Stimulated activated naive CD8-positive, alpha-beta T cell treated with anti-CD3 and anti-CD28 coated beads, Interleukin-15, Interleukin-2, amounts not matched to agents 100 ng/mL and 50 ng/mL, for 24 hours (primary cell): ENCODE measurements around the gene ATP6AP2.
"Not testable (repeated sequence)": the region's sequence is repeated elsewhere in the genome, so short reads cannot be mapped to it uniquely, and the experiment has no call there.

ENCODE experiments used
- H3K27ac Mint-ChIP-seq: one replicate; pipeline ENCODE4 v1.8.0; 2021; ENCODE audit warnings: mild to moderate bottlenecking, mixed read lengths
- H3K27me3 Mint-ChIP-seq: one replicate; pipeline ENCODE4 v1.8.0; 2021; ENCODE audit warnings: mixed read lengths
- H3K36me3 Mint-ChIP-seq: one replicate; pipeline ENCODE4 v1.8.0; 2021; ENCODE audit warnings: low read depth, mixed read lengths
- H3K4me1 Mint-ChIP-seq: one replicate; pipeline ENCODE4 v1.8.0; 2021; ENCODE audit warnings: low read depth, mixed read lengths
- H3K4me3 Mint-ChIP-seq: one replicate; pipeline ENCODE4 v1.8.0; 2021; ENCODE audit warnings: mild to moderate bottlenecking, mixed read lengths
- H3K9me3 Mint-ChIP-seq: one replicate; pipeline ENCODE4 v1.8.0; 2021; ENCODE audit warnings: mixed read lengths

ATP6AP2 gene

DNA sequence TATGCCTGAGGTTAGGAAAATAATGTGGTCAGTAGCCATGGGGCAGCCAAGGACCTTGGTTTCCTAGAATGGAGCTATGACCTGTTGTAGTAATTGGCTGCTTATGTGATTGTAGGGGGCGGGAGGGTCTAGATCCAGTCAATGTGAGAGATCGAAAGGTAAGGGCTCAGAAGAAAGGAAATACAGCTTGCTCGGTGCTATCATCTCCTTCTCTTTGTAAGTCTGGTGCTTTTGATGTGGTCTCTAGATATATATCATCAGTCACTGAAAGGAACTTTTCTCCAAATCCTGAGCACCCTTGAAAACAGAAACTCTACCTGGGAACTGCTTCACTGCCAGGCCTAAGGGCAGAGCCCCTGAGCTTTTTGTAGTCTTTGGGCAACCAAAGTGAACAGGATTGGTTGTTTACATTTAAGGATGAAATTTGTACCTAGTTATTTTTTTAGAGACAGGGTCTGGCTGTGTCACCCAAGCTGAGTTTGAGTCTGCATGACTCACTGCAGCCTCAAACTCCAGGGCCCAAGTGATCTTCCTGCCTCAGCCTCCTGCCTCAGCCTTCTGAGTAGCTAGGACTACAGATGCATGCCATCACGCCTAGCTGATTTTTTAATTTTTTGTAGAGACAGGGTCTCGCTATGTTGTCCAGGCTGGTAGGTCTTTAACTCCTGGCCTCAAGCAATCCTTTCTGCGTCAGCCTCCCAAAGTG is 9.0 kb downstream of the ATP6AP2 start:
- H3K27me3 Mint-ChIP-seq, result not testable (repeated sequence)

DNA sequence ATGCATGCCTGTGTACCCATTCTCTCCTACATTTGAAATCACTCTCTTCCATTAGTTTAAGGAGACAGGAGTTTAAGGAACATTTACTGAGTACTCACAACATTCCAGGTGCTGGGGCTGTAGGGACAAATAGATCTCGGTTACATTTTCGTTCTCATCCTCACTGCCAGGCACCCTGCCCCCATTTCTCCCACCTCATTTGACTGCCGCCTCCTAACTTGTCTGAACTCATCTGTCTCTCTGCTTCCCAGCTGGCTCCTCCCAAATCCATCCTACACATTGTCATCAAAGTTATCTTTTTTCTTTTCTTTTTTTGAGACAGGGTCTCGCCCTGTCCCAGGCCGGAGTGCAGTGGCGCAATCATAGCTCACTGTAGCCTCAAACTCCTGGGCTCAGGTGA is 22.7 kb downstream of the ATP6AP2 start:
- no peaks in the 10 kb centered on the region for H3K27me3 Mint-ChIP-seq
- peaks cover 40% of the 10 kb centered on the region for H3K36me3 Mint-ChIP-seq
- H3K4me1 Mint-ChIP-seq, result no peaks in the 10 kb centered on the region
- no peak overlapping the region for H3K4me3 Mint-ChIP-seq
- no peaks in the 10 kb centered on the region for H3K9me3 Mint-ChIP-seq
- H3K27ac Mint-ChIP-seq, result no peak overlapping the region

More for the DNA sequence above, 9.0 kb downstream of the ATP6AP2 start:
- H3K27ac Mint-ChIP-seq, result peak overlapping the region; percentile 26
- H3K36me3 Mint-ChIP-seq, result peaks cover 27% of the 10 kb centered on the region
- not testable (repeated sequence) for H3K9me3 Mint-ChIP-seq, H3K4me3 Mint-ChIP-seq
- H3K4me1 Mint-ChIP-seq, result peaks cover 42% of the 10 kb centered on the region

DNA sequence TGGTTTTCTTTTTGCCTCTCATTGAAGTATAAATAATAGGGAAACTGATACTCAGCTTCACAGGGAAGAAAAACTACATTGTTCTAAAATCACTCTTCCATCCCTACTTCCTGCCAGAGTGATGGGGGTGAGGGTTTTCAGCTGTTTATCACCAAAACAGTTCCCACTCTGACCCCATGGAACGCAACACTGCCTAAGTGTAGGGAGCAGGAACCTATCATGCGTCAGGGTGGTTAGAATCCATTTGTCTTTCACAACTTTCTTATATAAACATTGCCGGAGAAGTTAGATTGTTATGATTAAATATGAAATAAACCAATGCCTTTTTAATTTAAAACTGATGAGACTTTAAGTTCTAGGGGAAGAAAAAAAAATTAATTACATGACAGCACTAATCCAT is 26.6 kb downstream of the ATP6AP2 start:
- H3K27me3 Mint-ChIP-seq, result no peaks in the 10 kb centered on the region
- no peak overlapping the region for H3K27ac Mint-ChIP-seq
- H3K36me3 Mint-ChIP-seq, result peaks cover 14% of the 10 kb centered on the region
- H3K4me3 Mint-ChIP-seq, result no peak overlapping the region
- no peaks in the 10 kb centered on the region for H3K4me1 Mint-ChIP-seq
- H3K9me3 Mint-ChIP-seq, result no peaks in the 10 kb centered on the region

DNA sequence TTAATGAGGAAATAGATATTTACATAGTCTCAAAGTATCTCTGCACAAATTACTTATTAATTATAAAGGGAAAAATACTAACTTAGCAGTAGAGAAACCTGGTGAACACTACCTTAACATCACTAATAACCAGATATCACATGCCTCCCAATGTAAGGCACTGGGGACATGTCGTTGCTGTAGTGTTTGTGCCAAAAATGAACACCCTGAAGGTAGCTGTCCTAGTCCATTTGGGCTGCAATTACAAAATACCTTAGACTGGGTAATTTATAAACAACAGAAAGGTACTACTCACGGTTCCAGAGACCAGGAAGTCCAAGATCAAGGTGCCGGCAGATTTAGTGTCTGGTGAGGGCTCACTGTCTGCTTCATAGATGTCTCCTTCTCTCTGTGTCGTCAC is 31.7 kb downstream of the ATP6AP2 start:
- Mint-ChIP-seq H3K9me3 (no peaks in the 10 kb centered on the region), H3K27me3 (no peaks in the 10 kb centered on the region), H3K4me1 (no peaks in the 10 kb centered on the region), H3K4me3 (no peak overlapping the region), H3K36me3 (no peaks in the 10 kb centered on the region), H3K27ac (no peak overlapping the region)

DNA sequence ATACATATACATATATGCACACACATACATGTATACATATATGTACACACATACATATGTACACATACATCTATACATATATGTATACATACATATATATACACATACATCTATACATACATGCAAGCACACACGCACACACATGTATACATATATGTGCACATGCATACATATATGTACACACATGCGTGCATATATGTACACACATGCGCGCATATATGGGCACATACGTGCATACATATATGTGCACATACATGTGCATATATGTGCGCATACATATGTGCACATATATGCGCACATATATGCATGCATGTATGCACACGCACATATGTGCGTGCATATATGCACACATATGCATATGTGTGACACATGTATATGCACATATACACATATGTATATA is 35.2 kb downstream of the ATP6AP2 start:
- Mint-ChIP-seq H3K4me3 (no peak overlapping the region), H3K27ac (no peak overlapping the region), H3K36me3 (no peaks in the 10 kb centered on the region), H3K27me3 (no peaks in the 10 kb centered on the region), H3K9me3 (no peaks in the 10 kb centered on the region), H3K4me1 (no peaks in the 10 kb centered on the region)

DNA sequence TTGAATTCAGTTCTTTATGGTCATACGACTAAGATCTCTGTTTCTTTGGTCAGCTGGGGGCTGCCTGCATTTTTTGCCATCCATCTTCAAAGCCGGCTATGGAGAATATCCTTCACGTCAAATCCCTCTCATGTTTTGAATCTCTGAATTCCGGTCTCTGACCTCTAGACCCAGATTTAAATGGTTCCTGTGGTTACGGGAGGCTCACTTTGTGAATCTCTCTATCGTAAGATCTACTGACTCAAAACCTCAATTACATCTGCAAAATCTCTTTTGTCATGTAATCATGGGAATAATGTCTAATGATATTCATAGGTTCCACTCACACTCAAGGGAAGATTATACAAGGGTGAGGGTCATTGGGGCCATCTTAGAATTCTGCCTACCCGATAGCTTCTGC is 36.8 kb downstream of the ATP6AP2 start:
- Mint-ChIP-seq H3K36me3 (no peaks in the 10 kb centered on the region), H3K9me3 (no peaks in the 10 kb centered on the region), H3K4me1 (no peaks in the 10 kb centered on the region), H3K27me3 (no peaks in the 10 kb centered on the region), H3K4me3 (no peak overlapping the region), H3K27ac (no peak overlapping the region)

DNA sequence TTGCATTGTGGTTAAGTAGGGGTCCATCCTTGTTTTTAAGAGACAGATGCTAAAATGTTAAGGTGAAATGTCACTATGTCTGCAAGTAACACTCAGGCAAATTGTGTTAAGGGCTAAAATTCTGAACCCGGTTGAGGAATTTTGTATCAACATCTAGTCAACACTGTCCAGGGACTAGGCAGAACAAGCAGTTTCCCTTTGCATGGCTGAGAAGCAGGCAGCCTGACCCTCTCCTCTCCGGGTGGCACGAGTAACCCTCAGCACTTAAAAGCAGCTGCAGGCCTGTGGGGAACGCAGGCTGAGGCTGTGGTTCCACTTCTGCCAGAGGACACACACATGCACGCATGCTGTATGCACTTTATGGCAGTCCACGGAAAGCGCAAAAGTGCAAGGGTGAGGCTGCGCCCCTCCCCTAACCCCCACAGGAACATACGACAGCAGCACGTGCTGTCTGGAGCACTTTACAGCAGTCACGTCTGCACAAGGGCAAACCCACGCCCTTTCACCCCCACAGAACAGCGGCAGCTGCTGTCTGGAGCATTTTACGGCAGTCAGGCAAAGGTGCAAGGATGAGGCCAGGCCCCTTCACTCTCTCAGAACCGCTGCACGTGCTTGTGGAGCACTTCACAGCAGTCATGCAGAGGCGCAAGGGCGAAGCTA is 41.8 kb downstream of the ATP6AP2 start:
- peaks cover 7% of the 10 kb centered on the region for H3K36me3 Mint-ChIP-seq
- no peaks in the 10 kb centered on the region for H3K9me3 Mint-ChIP-seq

DNA sequence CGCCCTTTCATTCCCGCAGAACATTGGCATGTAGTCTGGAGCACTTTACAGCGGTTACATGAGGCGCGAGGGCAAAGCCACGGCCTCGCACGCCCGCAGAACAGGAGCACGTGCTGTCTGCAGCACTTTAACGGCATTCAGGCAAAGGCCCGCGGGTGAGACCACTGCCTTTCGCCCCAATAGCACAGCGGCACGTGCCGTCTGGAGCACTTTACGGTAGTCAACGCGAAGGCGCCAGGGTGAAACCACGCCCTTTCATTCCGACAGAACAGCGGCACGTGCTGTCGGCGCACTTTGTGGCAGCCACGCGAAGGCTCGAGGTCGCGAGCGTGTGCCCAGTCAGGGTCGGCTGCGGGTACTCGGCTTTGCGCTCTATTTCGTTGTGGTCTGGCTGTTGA is 42.4 kb downstream of the ATP6AP2 start, which contains the start of gene MPC1L:
MPC1L (plus strand) TSS at position 290 of the 398 bp plus-strand sequence. CDS start 138 bp downstream, outside the sequence.
- Mint-ChIP-seq H3K4me1 (no peaks in the 10 kb centered on the region), H3K4me3 (no peak within 1 kb of the TSS), H3K27ac (no peak within 1 kb of the TSS), H3K36me3 (peaks cover 12% of the 10 kb centered on the region), H3K9me3 (no peaks in the 10 kb centered on the region), H3K27me3 (no peaks in the 10 kb centered on the region)

More for the DNA sequence above, 41.8 kb downstream of the ATP6AP2 start:
- H3K27me3 Mint-ChIP-seq, result no peaks in the 10 kb centered on the region
- no peak overlapping the region for H3K27ac Mint-ChIP-seq
- H3K4me3 Mint-ChIP-seq, result no peak overlapping the region
- no peaks in the 10 kb centered on the region for H3K4me1 Mint-ChIP-seq

DNA sequence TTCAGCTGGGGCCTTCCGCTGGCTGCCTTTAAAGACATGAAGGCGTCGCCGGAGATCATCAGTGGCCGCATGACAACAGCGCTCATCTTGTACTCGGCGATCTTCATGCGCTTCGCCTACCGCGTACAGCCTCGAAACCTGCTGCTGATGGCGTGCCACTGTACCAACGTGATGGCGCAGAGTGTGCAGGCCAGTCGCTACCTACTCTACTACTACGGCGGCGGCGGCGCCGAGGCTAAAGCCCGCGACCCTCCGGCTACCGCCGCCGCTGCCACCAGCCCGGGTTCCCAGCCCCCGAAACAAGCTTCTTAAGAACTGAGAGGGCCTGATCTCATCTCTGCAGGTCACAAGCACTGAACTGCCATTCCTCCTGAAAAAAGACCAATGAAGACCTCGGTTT is 42.9 kb downstream of the ATP6AP2 start:
- Mint-ChIP-seq H3K4me3 (no peak overlapping the region), H3K4me1 (no peaks in the 10 kb centered on the region), H3K36me3 (peaks cover 15% of the 10 kb centered on the region), H3K9me3 (no peaks in the 10 kb centered on the region), H3K27me3 (no peaks in the 10 kb centered on the region), H3K27ac (no peak overlapping the region)

DNA sequence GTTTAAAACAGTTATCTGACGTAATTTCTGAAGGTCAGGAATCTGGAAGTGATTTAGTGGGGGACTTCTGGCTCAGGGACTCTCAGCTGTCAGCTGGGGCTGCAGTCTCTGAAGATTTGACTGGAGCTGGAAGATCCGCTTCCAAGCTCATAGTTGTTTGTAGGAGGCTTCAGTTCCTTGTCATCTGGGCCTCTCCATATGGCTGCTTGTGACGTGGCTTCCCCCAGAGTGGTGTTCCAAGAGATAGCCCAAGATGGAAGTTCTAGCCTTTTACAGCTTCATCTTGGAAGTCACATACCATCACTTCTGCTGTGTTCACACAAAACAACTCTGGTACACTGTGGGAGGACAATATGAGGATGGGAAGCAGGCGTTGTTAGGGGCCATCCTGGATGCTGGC is 44.5 kb downstream of the ATP6AP2 start:
- H3K36me3 Mint-ChIP-seq, result peaks cover 15% of the 10 kb centered on the region
- no peaks in the 10 kb centered on the region for H3K9me3 Mint-ChIP-seq
- no peak overlapping the region for H3K4me3 Mint-ChIP-seq
- no peaks in the 10 kb centered on the region for H3K4me1 Mint-ChIP-seq
- no peaks in the 10 kb centered on the region for H3K27me3 Mint-ChIP-seq
- H3K27ac Mint-ChIP-seq, result no peak overlapping the region

DNA sequence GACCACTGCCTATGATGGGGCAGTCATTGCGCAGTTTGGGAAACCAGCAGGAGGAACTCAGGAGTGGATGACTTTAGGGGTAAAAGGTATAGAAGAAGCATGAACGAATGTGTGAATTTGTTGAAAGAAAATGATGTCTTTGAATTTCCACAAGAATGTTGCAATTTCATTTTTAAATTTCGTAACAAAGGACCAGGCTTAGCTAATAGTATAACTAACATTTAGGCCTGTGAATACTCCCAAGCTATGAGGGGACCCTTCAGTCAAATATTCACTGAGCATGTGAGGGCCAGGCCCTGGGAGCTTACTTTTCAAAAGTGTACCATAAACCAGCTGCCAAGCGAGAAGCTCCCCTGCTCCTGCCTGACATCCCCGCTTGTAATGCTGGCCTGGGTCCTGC is 47.7 kb downstream of the ATP6AP2 start:
- H3K4me3 Mint-ChIP-seq, result no peak overlapping the region
- H3K27ac Mint-ChIP-seq, result no peak overlapping the region
- no peaks in the 10 kb centered on the region for H3K27me3 Mint-ChIP-seq
- no peaks in the 10 kb centered on the region for H3K9me3 Mint-ChIP-seq
- peaks cover 12% of the 10 kb centered on the region for H3K4me1 Mint-ChIP-seq
- H3K36me3 Mint-ChIP-seq, result peaks cover 28% of the 10 kb centered on the region

DNA sequence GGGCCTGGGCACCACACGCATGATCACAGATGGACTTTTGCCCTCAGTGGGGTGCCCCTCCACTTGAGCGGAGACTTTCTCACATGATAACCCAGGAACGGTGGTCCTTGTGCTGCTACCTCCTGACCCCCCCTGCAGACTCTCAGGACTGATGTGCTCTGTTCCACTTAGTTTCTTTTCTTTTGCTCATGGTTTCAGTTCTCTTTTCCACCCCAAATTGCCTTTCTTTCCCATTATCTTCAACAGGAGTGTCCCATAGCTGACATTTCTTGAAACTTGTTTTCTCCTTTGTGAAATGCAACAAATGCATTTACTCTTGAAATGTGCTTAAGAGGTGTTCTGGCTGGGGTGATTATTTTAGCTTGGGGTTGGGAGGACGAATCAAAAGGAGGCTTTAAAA is 51.4 kb downstream of the ATP6AP2 start:
- Mint-ChIP-seq H3K4me1 (peaks cover 19% of the 10 kb centered on the region), H3K27me3 (no peaks in the 10 kb centered on the region), H3K27ac (peak overlapping the region; percentile 73), H3K4me3 (no peak overlapping the region), H3K36me3 (peaks cover 45% of the 10 kb centered on the region), H3K9me3 (no peaks in the 10 kb centered on the region)

DNA sequence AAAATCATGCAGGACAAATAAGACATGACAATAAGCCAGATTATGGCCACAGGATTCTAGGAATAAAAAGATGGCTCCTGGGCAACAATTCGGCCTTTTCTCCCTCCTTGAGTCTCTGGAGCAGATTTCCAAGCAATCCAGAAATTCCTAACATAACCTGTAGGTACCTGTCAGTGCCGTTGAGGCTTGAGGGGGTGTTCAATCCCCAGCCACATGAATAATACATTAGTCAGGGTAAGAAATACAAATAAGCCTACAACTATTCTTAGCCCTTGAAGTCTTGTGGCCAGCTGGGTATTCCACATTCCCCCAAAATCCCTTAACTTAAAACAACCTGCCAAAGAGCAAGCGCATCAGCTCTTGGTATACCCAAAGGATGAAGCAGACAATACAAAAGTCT is 56.9 kb downstream of the ATP6AP2 start:
- Mint-ChIP-seq H3K4me1 (peaks cover 24% of the 10 kb centered on the region), H3K27me3 (no peaks in the 10 kb centered on the region), H3K36me3 (peaks cover 48% of the 10 kb centered on the region), H3K4me3 (no peak overlapping the region), H3K27ac (no peak overlapping the region), H3K9me3 (no peaks in the 10 kb centered on the region)

DNA sequence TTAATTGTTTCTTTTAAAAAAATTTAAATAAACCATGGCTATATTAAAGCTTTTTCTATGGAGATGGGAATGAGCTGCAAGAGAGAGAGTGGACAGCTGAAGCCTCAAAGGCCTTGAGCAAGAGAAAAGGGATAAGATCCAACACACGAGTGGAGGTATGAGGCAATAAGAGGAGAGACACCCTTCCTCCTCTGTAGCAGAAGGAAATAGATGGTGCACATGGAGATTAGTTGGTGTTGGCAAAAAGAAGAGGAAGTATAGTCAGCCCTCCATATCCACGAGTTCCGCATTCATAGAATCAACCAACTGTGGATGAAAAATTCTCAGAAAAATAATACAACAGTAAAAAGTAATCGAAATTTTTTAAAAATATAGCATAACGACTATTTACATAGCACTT is 63.4 kb downstream of the ATP6AP2 start:
- peak overlapping the region; percentile 90 for H3K4me3 Mint-ChIP-seq
- H3K4me1 Mint-ChIP-seq, result peaks cover 30% of the 10 kb centered on the region
- no peaks in the 10 kb centered on the region for H3K27me3 Mint-ChIP-seq
- no peaks in the 10 kb centered on the region for H3K9me3 Mint-ChIP-seq
- peak overlapping the region; percentile 87 for H3K27ac Mint-ChIP-seq
- H3K36me3 Mint-ChIP-seq, result peaks cover 32% of the 10 kb centered on the region

DNA sequence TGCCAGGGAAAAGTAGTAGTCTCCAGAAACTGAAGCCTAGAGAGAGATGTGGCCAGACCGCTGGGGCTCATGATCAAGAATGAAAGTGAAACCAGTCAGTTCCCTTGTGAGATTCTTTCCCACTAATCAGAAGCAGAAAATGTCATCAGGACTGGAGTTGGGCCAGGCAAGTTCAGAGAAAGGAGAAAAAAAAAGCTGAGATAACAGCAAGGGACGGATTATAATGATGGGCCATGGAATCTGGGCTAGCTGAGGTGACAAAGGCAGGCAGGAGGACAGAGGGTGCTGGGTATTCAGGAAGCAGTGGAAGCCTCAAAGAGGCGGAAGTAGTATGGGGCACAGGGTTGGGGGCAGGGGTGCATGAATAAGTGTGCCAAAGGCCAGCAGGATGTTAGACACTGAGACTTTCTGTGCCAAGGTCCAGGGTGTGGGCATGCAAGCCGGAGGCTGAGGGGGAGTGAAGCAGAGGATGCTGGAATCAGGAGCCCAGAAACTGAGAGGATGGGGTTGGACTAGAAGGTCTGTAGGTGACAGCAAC is 64.1 kb downstream of the ATP6AP2 start:
- H3K4me3 Mint-ChIP-seq, result peak overlapping the region; percentile 90

More for the DNA sequence above, 64.1 kb downstream of the ATP6AP2 start:
- Mint-ChIP-seq H3K9me3 (no peaks in the 10 kb centered on the region), H3K4me1 (peaks cover 30% of the 10 kb centered on the region), H3K27ac (peak overlapping the region; percentile 95), H3K36me3 (peaks cover 28% of the 10 kb centered on the region), H3K27me3 (no peaks in the 10 kb centered on the region)
